GM21737 (cell line): ENCODE measurements around the gene ZNF24.
A peak's percentile ranks its signal among the peaks of the same experiment; 100 is the strongest.

Experiments
- ATAC-seq: cut with Tn5 transposase; IDR thresholded peaks from one replicate; pipeline ENCODE4 v1.9.1; 2021; ENCODE audit warnings: mild to moderate bottlenecking, moderate library complexity; ENCODE audit not compliant: unreplicated experiment

ZNF24 gene

DNA sequence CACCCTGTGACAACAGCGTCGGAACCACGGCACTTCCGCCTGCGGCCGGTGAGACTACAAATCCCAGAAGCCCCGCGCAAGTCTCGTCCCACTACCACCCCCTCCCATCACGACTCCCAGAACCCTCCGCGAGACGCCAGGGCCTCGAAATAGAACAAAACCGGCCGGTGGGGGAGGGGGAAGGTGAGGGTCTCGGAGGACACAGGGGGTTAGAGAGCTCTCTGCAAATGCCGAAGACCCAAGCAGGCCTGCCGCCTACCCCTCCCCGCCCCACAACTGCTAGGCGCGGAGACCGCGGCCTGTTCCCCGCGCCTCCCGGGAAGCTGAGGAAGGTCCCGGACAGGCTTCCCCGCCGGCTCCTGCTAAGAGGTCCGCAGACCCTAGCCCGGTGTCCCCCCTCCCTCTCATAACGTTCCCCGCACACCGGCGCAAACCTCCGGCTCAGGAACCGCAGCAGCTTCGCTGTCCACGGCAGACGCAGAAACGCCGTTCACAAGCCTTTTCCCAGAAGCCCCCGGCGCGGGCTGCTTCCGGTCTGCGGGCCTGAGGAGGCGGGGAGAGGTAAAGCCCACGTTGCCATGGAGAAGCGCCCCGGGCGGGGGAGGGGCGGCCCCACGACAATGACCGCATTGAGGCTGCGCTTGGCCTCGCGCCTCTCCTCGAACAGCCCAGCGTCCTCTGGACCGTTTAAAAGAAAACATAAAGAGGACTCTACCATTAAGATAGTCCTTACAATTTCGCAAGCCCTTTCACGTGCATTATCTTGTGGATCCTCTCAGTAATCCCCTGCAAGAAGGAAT is at the start of gene ZNF24:
Gene ZNF24 (minus strand): TSS at position 485 of the 800 bp plus-strand sequence. CDS start 3,770 bp downstream, outside the sequence.
- ATAC-seq = peak; percentile 92

GRCh38 chr18:35393716-35394115 is 49.5 kb upstream of the ZNF24 start:
- no peak for ATAC-seq

- no peak for ATAC-seq
These were observed 48.2 kb upstream of the ZNF24 start for GRCh38 chr18:35392375-35392774.

- no peak for ATAC-seq
These were observed 46.9 kb upstream of the ZNF24 start for GRCh38 chr18:35390951-35391700.

- ATAC-seq = no peak
These were observed 44.9 kb upstream of the ZNF24 start for GRCh38 chr18:35389095-35389618.

DNA sequence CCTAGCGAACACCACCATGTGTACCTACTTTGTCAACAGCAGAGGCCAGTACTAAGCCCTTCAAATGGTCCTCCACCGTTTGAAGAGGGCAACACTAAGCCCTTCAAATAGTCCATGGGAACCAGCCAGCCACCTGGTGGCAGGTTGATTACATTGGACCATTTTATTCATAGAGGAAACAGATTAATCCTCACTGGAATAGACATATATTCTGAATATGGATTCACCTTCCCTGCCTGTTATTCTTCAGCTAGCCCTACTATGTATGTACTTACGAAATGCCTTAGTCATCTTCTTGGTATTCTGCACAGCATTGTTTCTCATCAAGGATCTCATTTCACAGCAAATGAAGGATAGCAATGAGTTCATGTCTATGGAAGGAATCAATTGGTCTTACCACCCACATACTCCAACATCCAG is 42.9 kb upstream of the ZNF24 start:
- ATAC-seq = no peak

DNA sequence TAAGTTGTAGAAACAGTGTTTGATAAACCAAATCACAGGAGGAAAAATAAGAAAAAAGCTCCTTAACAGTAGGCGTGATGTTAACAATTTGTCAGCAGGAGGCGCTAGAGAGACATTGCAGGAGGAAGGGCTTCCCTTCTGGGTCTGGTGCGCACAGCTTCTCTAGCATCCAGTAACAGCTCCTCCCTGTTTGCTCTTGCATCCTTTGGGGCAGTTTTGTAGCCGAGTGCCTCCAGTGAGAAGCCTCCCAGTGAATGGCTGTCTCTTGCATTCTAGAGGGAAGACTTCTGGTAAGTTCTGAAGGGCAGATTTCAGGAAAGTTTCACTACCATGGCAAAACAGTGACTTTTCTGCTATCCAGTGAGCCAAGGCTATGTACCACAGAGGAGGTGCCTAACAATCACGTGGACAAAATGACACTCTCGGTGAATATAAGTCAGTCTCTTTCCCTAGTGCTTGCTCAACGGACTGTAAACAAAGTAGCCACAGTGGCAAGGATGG is 42.4 kb upstream of the ZNF24 start:
- ATAC-seq = peak; percentile 77

- no peak for ATAC-seq
These were observed 38.9 kb upstream of the ZNF24 start for GRCh38 chr18:35383136-35383535.

- no peak for ATAC-seq
These were observed 35.2 kb upstream of the ZNF24 start for GRCh38 chr18:35379421-35379820.

DNA sequence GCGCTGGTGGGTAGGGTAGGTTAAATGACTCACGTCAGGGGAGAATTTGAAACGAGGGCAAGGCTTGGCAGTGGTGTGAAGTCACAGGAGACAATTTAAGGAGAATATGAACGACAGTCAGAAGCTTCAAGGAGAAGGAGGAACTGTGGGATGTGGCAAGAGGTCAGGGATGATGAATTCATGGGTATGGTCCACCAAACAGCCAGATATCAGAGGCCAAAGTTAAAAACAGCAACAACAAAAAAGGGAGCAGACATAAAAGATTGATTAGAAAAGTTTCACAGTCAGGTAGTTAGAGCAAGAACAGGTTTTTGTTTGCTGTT is 34.3 kb upstream of the ZNF24 start:
- ATAC-seq = no peak

DNA sequence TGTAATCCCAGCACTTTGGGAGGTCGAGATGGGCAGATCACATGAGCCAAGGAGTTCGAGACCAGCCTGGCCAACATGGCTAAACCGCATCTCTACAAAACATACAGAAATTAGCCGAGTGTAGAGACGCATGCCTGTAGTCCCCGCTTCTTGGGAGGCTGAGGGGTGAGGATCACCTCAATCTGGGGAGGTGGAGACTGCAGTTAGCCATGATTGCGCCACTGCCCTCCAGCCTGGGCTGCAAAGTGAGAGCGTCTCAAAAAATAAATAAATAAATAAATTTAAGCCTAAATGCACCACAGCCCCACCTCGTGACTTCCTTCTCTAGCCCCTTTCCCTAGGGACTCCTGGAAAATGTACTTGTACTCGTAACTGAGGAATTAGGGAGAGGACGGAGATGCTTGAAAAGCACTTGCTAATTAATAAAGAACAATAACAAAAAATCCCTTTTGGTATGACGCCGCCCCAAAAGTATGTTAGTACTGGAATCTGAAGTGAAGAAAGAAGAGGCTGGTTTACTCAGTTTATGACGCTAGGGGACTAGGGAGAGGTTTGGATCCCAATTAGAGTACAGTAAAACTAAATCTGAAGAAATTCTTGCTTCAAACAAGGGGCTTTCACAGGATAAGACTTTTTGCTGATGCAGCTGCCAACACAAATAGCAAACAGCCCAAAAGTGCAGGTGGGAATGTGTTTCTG is 33.8 kb upstream of the ZNF24 start:
- no peak for ATAC-seq

- ATAC-seq = peak; percentile 70
These were observed 32.8 kb upstream of the ZNF24 start, which contains the start of gene ZNF396 for GRCh38 chr18:35376742-35377695. Gene ZNF396 (minus strand): TSS chr18:35377337. CDS start chr18:35374292, 3,045 bp downstream.

DNA sequence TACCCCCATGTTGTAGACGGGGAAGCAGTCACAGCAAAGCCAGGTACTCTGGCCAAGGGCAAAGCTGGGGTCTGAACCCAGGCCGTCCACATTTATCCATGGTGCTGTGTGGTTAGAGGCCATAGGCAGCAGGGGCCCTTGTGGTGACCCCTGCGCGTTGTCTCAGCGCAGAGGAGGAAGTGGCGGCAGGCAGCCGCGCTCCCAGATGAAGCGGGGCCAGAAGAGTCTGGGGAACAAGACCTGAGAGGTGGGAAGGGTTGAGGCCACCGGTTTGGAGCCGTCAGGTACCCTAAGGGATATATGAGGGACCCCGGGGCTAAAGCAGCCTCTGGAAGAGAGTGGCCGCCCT is 32.1 kb upstream of the ZNF24 start:
- ATAC-seq = peak; percentile 57

- no peak for ATAC-seq
These were observed 30.5 kb upstream of the ZNF24 start for GRCh38 chr18:35374708-35375107.

GRCh38 chr18:35371412-35372195 is 27.4 kb upstream of the ZNF24 start:
- no peak for ATAC-seq

GRCh38 chr18:35369126-35369525 is 24.9 kb upstream of the ZNF24 start:
- ATAC-seq = no peak

DNA sequence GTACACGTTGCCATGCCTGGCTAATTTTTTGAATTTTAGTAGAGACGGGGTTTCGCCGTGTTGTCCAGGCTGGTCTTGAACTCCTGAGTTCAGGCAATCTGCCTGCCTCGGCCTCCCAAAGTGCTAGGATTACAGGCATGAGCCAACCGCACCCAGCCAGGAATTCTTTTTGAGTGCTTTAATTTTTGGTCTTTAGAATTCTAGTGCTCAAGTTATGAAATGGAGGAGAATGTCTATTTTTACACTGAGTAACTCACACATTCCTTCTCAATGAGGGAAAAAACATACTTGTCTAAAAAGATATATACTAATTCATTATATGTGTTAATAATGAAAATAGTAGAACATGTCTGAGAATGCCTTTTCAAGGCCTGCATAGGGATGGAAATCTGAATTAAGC is 24.4 kb upstream of the ZNF24 start:
- ATAC-seq = no peak

GRCh38 chr18:35362531-35362930 is 18.3 kb upstream of the ZNF24 start:
- no peak for ATAC-seq

DNA sequence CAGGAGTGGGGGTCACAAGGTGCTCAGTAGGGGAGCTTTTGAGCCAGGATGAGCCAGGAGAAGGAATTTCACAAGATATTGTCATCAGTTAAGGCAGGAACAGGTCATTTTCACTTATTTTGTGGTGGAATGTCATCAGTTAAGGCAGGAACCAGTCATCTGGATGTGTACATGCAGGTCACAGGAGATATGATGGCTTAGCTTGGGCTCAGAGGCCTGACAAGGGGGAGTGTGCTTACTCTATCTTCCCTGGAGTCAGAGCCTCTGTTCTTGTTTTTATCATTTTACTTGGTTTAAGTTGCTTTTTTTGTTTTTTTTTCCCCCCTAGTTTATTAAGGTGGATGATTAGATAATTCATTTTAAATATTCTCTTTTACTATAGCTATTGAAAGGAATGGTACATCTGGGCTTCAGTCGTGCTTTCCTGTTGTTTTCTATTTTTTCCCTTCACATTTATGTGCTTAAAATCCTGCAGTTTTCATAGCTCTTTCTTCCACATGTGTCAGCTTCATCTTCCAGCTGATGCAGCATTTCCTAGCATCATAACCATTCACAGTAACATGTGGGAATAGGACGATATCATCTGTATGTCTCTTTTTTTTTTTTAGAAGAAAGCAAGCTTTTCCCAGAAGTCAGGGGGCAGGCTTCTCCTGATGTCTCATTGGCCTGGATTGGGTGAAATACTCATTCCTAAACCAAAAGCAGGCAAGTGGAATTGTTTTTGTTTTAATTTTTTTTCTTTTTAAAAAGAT is 17.5 kb upstream of the ZNF24 start:
- ATAC-seq = no peak
